HEK293 (cell line): Measurements from ENCODE around the gene NHEJ1.

ENCODE experiments used
- CTCF ChIA-PET: fragments of 350-600 bp; formaldehyde crosslinking; extraction: SDS; loops from one replicate; lab custom pipeline; 2021; ENCODE audit warnings: antibody characterized with exemption; lab: Yijun Ruan, JAX
- POLR2A ChIA-PET: fragments of 300-600 bp; formaldehyde crosslinking; extraction: SDS; loops from one replicate; lab custom pipeline; 2020; ENCODE audit warnings: antibody characterized with exemption, inconsistent platforms; lab: Yijun Ruan, JAX
- H3K27ac ChIP-seq: fragments of 200-500 bp; sonication (Bioruptor generic); 2 replicates; pipeline ENCODE4 v1.5.1; 2014; ENCODE audit warnings: low read depth, low read length, control low read depth, inconsistent platforms; ENCODE audit errors: extremely low read depth
- H3K36me3 ChIP-seq, 2 experiments: fragments of 200-500 bp in 1 of 2; sonication (Bioruptor generic) in 1 of 2; 1 replicate in 1 of 2; 2 replicates in 1 of 2; pipeline ENCODE4 v1.5.1; 2014 to 2017; ENCODE audit warnings: inconsistent platforms in 2 of 2, low read length in 2 of 2; ENCODE audit not compliant: control insufficient read depth in 2 of 2, insufficient read depth in 1 of 2
- H3K4me1 ChIP-seq: fragments of 200-500 bp; sonication (Bioruptor generic); 2 replicates; pipeline ENCODE4 v1.5.1; 2014; ENCODE audit warnings: mild to moderate bottlenecking, low read length, inconsistent platforms; ENCODE audit not compliant: control insufficient read depth, insufficient read depth
- H3K4me3 ChIP-seq: 2 replicates; pipeline ENCODE4 v1.5.1; 2011; ENCODE audit warnings: low read depth, mild to moderate bottlenecking, control low read depth, low read length, moderate library complexity
- H3K9me3 ChIP-seq: fragments of 200-500 bp; sonication (Bioruptor generic); 2 replicates; pipeline ENCODE4 v1.5.1; 2014; ENCODE audit warnings: low read depth, low read length, inconsistent platforms; ENCODE audit not compliant: control insufficient read depth, insufficient read depth
- CTCF ChIP-seq: fragments of 450-650 bp; formaldehyde crosslinking; IDR thresholded peaks from 2 replicates; pipeline ENCODE4 v1.5.1; 2016; ENCODE audit warnings: missing biosample characterization, missing genetic modification characterization
- GLIS2 ChIP-seq: fragments of 450-650 bp; formaldehyde crosslinking; IDR thresholded peaks from 2 replicates; pipeline ENCODE4 v1.5.1; 2016; ENCODE audit warnings: missing biosample characterization, missing genetic modification characterization
- HOXC10 ChIP-seq: sonication (generic); formaldehyde crosslinking; IDR thresholded peaks from 2 replicates; pipeline ENCODE4 v1.8.1; 2023; ENCODE audit warnings: mild to moderate bottlenecking, missing genetic modification reagents
- KLF16 ChIP-seq: fragments of 450-650 bp; formaldehyde crosslinking; IDR thresholded peaks from 2 replicates; pipeline ENCODE4 v1.5.1; 2017; ENCODE audit warnings: missing biosample characterization, missing genetic modification characterization
- MEIS1 ChIP-seq: sonication (generic); formaldehyde crosslinking; IDR thresholded peaks from 2 replicates; pipeline ENCODE4 v1.8.1; 2022; ENCODE audit warnings: missing genetic modification reagents, mild to moderate bottlenecking, borderline replicate concordance
- PRDM4 ChIP-seq: fragments of 450-650 bp; formaldehyde crosslinking; IDR thresholded peaks from 2 replicates; pipeline ENCODE4 v1.5.1; 2017; ENCODE audit warnings: missing biosample characterization, missing genetic modification characterization
- PRDM6 ChIP-seq: fragments of 450-650 bp; formaldehyde crosslinking; IDR thresholded peaks from 2 replicates; pipeline ENCODE4 v1.5.1; 2017; ENCODE audit warnings: missing biosample characterization, missing genetic modification characterization
- SCRT2 ChIP-seq: fragments of 450-650 bp; formaldehyde crosslinking; IDR thresholded peaks from 2 replicates; pipeline ENCODE4 v1.5.1; 2016; ENCODE audit warnings: missing biosample characterization, missing genetic modification characterization
- WT1 ChIP-seq: fragments of 450-650 bp; formaldehyde crosslinking; IDR thresholded peaks from 2 replicates; pipeline ENCODE4 v1.5.1; 2016; ENCODE audit warnings: missing biosample characterization, missing genetic modification characterization
- ZBTB20 ChIP-seq: fragments of 450-650 bp; formaldehyde crosslinking; IDR thresholded peaks from 2 replicates; pipeline ENCODE4 v1.5.1; 2016; ENCODE audit warnings: missing biosample characterization, missing genetic modification characterization
- ZBTB7A ChIP-seq: fragments of 450-650 bp; formaldehyde crosslinking; IDR thresholded peaks from 2 replicates; pipeline ENCODE4 v1.5.1; 2016; ENCODE audit warnings: low read depth, missing biosample characterization, missing genetic modification characterization
- ZFHX2 ChIP-seq: fragments of 450-650 bp; formaldehyde crosslinking; conservative IDR thresholded peaks from 2 replicates; pipeline ENCODE4 v1.5.1; 2016; ENCODE audit warnings: missing biosample characterization, missing genetic modification characterization
- ZFP37 ChIP-seq: fragments of 450-650 bp; formaldehyde crosslinking; IDR thresholded peaks from 2 replicates; pipeline ENCODE4 v1.5.1; 2016; ENCODE audit warnings: missing biosample characterization, missing genetic modification characterization
- ZFP41 ChIP-seq: fragments of 450-650 bp; formaldehyde crosslinking; IDR thresholded peaks from 2 replicates; pipeline ENCODE4 v1.5.1; 2016; ENCODE audit warnings: missing biosample characterization, missing genetic modification characterization, borderline replicate concordance
- ZNF138 ChIP-seq: fragments of 450-650 bp; formaldehyde crosslinking; IDR thresholded peaks from 2 replicates; pipeline ENCODE4 v1.5.1; 2016; ENCODE audit warnings: missing biosample characterization, missing genetic modification characterization, borderline replicate concordance
- ZNF146 ChIP-seq: fragments of 450-650 bp; formaldehyde crosslinking; IDR thresholded peaks from 2 replicates; pipeline ENCODE4 v1.5.1; 2016; ENCODE audit warnings: missing biosample characterization, missing genetic modification characterization
- ZNF169 ChIP-seq: fragments of 450-650 bp; formaldehyde crosslinking; IDR thresholded peaks from 2 replicates; pipeline ENCODE4 v1.5.1; 2016; ENCODE audit warnings: missing biosample characterization, missing genetic modification characterization
- ZNF2 ChIP-seq: fragments of 450-650 bp; formaldehyde crosslinking; IDR thresholded peaks from 2 replicates; pipeline ENCODE4 v1.5.1; 2016; ENCODE audit warnings: missing biosample characterization, missing genetic modification characterization
- ZNF221 ChIP-seq: fragments of 450-650 bp; formaldehyde crosslinking; IDR thresholded peaks from 2 replicates; pipeline ENCODE4 v1.5.1; 2017; ENCODE audit warnings: missing biosample characterization, missing genetic modification characterization, borderline replicate concordance
- ZNF274 ChIP-seq, 2 experiments: fragments of 200-500 bp in 1 of 2; fragments of 450-650 bp in 1 of 2; sonication (Bioruptor generic) in 1 of 2; formaldehyde crosslinking in 1 of 2; IDR thresholded peaks; 2 replicates each; pipeline versions ENCODE4 v1.5.1 to v1.6.1; 2014 to 2016; ENCODE audit warnings: borderline replicate concordance in 1 of 2, inconsistent platforms in 1 of 2, low read length in 1 of 2, missing biosample characterization in 1 of 2, missing genetic modification characterization in 1 of 2
- ZNF354C ChIP-seq: fragments of 450-650 bp; formaldehyde crosslinking; IDR thresholded peaks from 2 replicates; pipeline ENCODE4 v1.5.1; 2016; ENCODE audit warnings: missing biosample characterization, missing genetic modification characterization, low read depth, borderline replicate concordance
- ZNF37A ChIP-seq: fragments of 450-650 bp; IDR thresholded peaks from 2 replicates; pipeline ENCODE4 v1.5.1; 2018; ENCODE audit warnings: missing biosample characterization, missing genetic modification characterization
- ZNF521 ChIP-seq: fragments of 450-650 bp; formaldehyde crosslinking; IDR thresholded peaks from 2 replicates; pipeline ENCODE4 v1.5.1; 2017; ENCODE audit warnings: missing biosample characterization, mild to moderate bottlenecking, missing genetic modification characterization
- ZNF548 ChIP-seq: fragments of 450-650 bp; formaldehyde crosslinking; IDR thresholded peaks from 2 replicates; pipeline ENCODE4 v1.5.1; 2016; ENCODE audit warnings: missing biosample characterization, missing genetic modification characterization
- ZNF560 ChIP-seq: fragments of 450-650 bp; formaldehyde crosslinking; IDR thresholded peaks from 2 replicates; pipeline ENCODE4 v1.5.1; 2017; ENCODE audit warnings: missing biosample characterization, missing genetic modification characterization, borderline replicate concordance
- ZNF585B ChIP-seq: fragments of 450-650 bp; formaldehyde crosslinking; IDR thresholded peaks from 2 replicates; pipeline ENCODE4 v1.5.1; 2016; ENCODE audit warnings: missing biosample characterization, missing genetic modification characterization
- ZNF785 ChIP-seq: fragments of 450-650 bp; formaldehyde crosslinking; IDR thresholded peaks from 2 replicates; pipeline ENCODE4 v1.5.1; 2016; ENCODE audit warnings: missing biosample characterization, missing genetic modification characterization
- ZNF791 ChIP-seq: fragments of 450-650 bp; formaldehyde crosslinking; IDR thresholded peaks from 2 replicates; pipeline ENCODE4 v1.5.1; 2016; ENCODE audit warnings: missing biosample characterization, missing genetic modification characterization
- ZSCAN23 ChIP-seq: fragments of 450-650 bp; formaldehyde crosslinking; IDR thresholded peaks from 2 replicates; pipeline ENCODE4 v1.5.1; 2016; ENCODE audit warnings: missing biosample characterization, missing genetic modification characterization
- ZSCAN4 ChIP-seq: fragments of 450-650 bp; formaldehyde crosslinking; IDR thresholded peaks from 2 replicates; pipeline ENCODE4 v1.5.1; 2017; ENCODE audit warnings: missing biosample characterization, missing genetic modification characterization
- ZXDB ChIP-seq: fragments of 450-650 bp; formaldehyde crosslinking; IDR thresholded peaks from 2 replicates; pipeline ENCODE4 v1.5.1; 2016; ENCODE audit warnings: missing biosample characterization, missing genetic modification characterization

The NHEJ1 gene

GRCh38 chr2:219160186-219161017 lies at the start of gene NHEJ1:
Gene NHEJ1 (minus strand): TSS chr2:219160815. CDS start chr2:219158362, 2,453 bp downstream.
- ChIA-PET CTCF (interaction anchor here (0.6 to 9.1 kb wide), 45 partner anchors 10 to 369 kb away, joined by 3 to 123 read pairs (median 5); partner anchors contain the start of genes CNPPD1, DNAJB2, RESP18 and SLC23A3), POLR2A (interaction anchor here (0.7 to 1.4 kb wide), 2 partner anchors 16 to 46 kb away, joined by 3 to 5 read pairs; partner anchors contain the start of gene CNPPD1)
- Histone ChIP-seq H3K36me3 (peaks cover 3 to 21% of the 10 kb centered on the region in 2 experiments), H3K4me1 (peaks cover 5% of the 10 kb centered on the region; the same call in 1 of the 2 replicates), H3K4me3 (peak within 1 kb of the TSS; percentile 83), H3K9me3 (no peaks in the 10 kb centered on the region), H3K27ac (peak within 1 kb of the TSS; percentile 97)
- TF ChIP-seq ZNF221 (tag by site-specific recombination) = no peak
- no peak for TF ChIP-seq ZNF146 (tag by site-specific recombination)
- TF ChIP-seq ZBTB7A (tag by site-specific recombination) = peak; percentile 21
- TF ChIP-seq ZNF354C (tag by site-specific recombination) = no peak
- TF ChIP-seq ZXDB (tag by site-specific recombination) = peak; percentile 88
- TF ChIP-seq WT1 (tag by site-specific recombination) = no peak
- TF ChIP-seq ZNF791 (tag by site-specific recombination) = no peak
- no peak for TF ChIP-seq ZNF521
- TF ChIP-seq MEIS1 (CRISPR knock-in tag) = no peak
- TF ChIP-seq ZNF274 (IDR thresholded peaks at IDR 0.05; ENCODE audit: low read length) = no peak
- no peak for TF ChIP-seq ZNF274 (tag by site-specific recombination; IDR thresholded peaks at IDR 0.05; ENCODE audit: borderline replicate concordance)
- no peak for TF ChIP-seq ZNF585B (tag by site-specific recombination)
- TF ChIP-seq ZNF138 = no peak
- TF ChIP-seq ZSCAN23 = no peak
- TF ChIP-seq GLIS2 (tag by site-specific recombination) = peak; percentile 92
- TF ChIP-seq CTCF (tag by site-specific recombination) = peak; percentile 96
- no peak for TF ChIP-seq ZNF548
- peak; percentile 65 for TF ChIP-seq KLF16
- TF ChIP-seq ZNF560 (tag by site-specific recombination) = no peak
- no peak for TF ChIP-seq ZNF785 (tag by site-specific recombination)
- TF ChIP-seq PRDM4 (tag by site-specific recombination) = no peak
- TF ChIP-seq SCRT2 = no peak
- no peak for TF ChIP-seq ZNF169 (tag by site-specific recombination)
- 0 out of 2 replicates have a peak, but pooled peaks have one; percentile 45 for TF ChIP-seq ZNF2 (tag by site-specific recombination)
- peak; percentile 72; the same call in 1 of the 2 replicates for TF ChIP-seq ZFP37 (tag by site-specific recombination)
- peak; percentile 65 for TF ChIP-seq ZFHX2 (tag by site-specific recombination)
- peak; percentile 46; the same call in 1 of the 2 replicates for TF ChIP-seq ZBTB20
- no peak for TF ChIP-seq ZFP41
- TF ChIP-seq PRDM6 = no peak
- TF ChIP-seq HOXC10 (CRISPR knock-in tag) = no peak
- no peak for TF ChIP-seq ZNF37A (tag by site-specific recombination)
- no peak for TF ChIP-seq ZSCAN4
